ENCODE results near the gene DUS1L.
"Not testable (repeated sequence)": the region's sequence is repeated elsewhere in the genome, so short reads cannot be mapped to it uniquely, and the experiment has no call there.

DUS1L gene

DNA sequence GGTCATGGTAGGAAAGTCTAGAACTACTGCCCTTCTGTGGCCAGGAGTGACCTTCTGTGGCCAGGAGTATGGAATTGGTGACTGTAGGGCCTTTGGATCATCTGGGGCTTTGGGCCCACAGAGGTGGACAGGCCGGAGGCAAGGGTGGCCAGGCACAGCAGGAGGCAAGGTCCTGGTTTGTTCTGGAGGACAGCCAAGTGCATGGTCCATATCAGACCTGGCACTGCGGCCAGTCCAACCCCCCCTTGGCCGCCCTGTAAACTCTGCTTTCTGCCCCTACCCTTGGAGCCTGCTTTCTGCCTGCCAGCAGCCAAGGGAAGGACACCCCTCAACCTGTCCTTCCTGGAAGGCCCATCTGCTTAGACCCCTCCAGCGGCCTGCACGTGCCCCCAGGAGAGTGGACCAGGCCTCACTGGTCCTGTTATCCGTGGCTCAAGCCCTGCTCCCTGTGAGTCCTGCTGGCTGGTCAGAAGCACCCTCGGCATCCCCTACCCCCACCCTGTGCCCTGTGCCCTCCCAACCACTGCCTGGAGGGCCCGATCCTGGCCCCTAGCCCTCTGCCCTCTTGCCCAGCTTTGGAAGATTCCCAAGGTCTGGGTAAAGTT is 25.8 kb downstream of the DUS1L start:
- DNase-seq (ENCODE audit: low read depth) = no peak

DNA sequence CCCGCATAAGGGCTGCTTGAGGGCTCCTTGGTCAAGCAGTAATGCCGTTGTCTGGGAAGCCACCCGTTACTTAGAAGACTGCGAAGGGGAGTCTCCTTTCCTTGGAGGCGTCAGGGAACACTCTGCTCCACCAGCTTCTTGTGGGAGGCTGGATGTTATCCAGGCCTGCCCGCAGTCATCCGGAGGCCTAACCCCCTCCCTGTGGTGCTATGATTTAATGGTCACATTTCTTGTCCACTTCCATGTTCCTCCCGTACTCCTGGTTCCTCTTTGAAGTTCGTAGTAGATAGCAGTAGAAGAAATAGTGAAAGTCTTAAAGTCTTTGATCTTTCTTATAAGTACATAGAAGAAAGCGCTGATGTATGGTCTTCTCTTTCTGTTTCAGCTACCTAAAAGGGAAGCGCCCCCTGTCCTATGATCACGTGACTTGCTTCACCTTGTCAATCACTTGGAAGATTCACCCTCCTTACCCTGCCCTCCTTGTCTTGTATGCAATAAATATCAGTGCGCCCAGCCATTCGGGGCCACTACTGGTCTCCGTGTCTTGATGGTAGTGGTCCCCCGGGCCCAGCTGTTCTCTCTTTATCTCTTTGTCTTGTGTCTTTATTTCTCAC is 26.7 kb downstream of the DUS1L start:
- DNase-seq (ENCODE audit: low read depth) = not testable (repeated sequence)

GRCh38 chr17:82037889-82038195 is 27.8 kb downstream of the DUS1L start:
- no peak for DNase-seq (ENCODE audit: low read depth)

DNA sequence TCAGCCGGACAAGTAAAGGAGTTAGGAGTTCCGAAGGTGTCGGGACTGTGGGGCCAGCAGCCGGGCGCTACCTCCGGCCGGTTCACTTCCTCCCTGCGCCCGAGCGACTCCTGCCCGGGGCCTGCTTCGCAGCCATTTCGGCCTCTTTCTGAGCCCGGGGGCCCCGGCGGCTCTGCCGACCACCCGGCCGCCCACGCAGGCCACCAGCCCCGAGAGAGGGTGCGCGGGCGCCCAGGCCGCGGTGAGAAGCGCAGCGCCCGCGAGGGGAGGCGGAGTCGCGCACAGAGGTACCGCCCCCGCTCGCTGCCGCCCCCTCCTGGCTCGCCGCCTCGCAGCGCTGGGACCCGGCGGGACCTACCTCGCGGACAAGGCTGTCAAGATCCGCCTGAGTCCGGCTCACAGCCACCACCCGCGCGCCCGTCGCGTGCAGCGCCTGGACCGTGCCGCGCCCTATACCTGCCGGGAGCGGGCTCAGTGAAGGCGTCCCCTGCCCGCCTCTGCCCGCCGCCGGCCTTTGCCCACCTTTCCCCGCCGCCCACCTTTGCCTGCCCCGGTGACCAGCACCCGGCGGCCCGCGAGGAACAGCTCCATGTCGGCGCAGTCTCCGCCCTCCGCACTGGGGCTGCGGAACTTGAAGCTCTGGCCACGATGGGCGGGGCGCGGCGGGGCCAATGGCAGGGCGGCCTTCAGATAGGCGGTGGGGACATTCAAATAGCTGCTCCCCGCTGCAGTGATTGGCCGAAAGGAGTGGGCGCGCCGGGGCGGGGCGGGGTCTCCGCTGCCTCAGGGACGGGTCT is 28.3 kb downstream of the DUS1L start, which contains the start of gene DCXR:
Gene DCXR, minus strand, starts transcription at position 606 of the 797 bp plus-strand sequence. Its CDS starts 15 bp downstream, at position 591.
- DNase-seq (ENCODE audit: low read depth) = peak; percentile 55

DNA sequence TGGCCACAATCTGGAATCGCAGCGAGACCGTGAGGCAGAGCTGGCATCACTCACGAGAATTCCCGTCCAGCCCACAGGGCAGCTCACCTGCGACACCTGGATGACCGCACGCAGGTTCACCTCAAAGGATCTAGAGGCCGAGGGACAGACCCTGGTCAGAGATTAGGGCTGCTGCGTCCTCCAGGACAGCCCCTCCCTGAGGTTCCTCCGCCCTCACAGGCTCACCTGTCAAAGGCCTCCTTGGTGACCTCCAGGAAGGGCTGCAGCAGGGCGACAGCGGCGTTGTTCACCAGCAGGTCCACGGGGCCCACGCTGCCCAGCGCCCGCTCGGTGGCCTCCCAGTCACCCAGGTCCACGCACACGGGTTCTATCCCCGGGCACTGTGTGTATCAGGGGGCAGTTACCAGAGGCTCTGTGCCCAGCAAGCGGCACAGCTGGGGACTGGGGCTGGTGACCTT is 28.9 kb downstream of the DUS1L start:
- DNase-seq (ENCODE audit: low read depth) = no peak

- no peak for DNase-seq (ENCODE audit: low read depth)
Observed at GRCh38 chr17:82035956-82036633, 29.5 kb downstream of the DUS1L start.

DNA sequence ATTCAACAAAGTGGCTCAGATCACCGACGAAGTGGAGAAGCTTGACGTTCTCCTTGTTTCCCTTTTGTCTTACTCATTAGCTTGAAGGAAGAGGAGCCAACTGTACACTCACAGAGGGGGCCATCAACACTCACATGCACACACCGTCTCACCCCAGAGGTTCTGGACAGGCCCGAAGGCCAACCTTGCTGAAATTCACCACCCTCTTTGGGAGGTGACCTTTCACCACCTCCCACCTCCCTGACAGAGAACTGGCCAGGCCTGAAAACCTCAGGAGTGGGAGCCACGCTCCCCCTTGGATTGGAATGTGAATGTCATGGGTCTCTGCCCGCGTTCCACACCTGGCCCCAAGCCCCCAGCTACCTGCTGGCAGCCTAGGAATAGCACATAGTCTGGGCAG is 30.1 kb downstream of the DUS1L start:
- no peak for DNase-seq (ENCODE audit: low read depth)

DNA sequence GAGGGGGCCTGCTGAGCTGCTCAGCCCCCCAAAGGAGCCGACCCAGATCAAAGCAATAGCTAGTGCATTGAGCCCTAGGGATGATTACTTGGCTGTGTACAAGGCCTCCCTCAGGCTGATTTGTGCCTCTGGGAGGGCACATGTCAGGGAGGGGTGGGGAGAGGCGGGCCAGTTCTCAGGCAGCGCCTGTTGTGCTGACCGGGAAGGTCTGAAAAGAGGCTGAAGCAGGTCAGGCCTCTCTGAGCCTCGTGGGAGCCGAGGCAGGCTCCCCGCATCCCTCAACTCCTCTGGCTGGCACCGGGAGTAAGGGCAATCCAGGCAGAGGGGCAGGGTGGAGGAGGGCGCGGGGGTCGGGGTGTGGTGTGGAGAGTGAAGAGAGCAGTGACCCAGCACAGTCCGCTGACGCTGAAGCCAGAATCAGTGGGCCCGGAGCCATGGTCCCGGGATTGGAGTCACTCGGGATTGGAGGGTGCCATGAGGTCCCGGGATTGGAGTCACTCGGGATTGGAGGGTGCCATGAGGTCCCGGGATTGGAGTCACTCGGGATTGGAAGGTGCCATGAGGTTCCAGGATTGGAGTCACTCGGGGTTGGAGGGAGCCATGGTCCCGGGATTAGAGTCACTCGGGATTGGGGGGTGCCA is 31.1 kb downstream of the DUS1L start:
- no peak for DNase-seq (ENCODE audit: low read depth)

- no peak for DNase-seq (ENCODE audit: low read depth)
Observed at GRCh38 chr17:82033359-82034085, 32.1 kb downstream of the DUS1L start.

GRCh38 chr17:82031885-82032627 is 33.5 kb downstream of the DUS1L start:
- DNase-seq (ENCODE audit: low read depth) = no peak

DNA sequence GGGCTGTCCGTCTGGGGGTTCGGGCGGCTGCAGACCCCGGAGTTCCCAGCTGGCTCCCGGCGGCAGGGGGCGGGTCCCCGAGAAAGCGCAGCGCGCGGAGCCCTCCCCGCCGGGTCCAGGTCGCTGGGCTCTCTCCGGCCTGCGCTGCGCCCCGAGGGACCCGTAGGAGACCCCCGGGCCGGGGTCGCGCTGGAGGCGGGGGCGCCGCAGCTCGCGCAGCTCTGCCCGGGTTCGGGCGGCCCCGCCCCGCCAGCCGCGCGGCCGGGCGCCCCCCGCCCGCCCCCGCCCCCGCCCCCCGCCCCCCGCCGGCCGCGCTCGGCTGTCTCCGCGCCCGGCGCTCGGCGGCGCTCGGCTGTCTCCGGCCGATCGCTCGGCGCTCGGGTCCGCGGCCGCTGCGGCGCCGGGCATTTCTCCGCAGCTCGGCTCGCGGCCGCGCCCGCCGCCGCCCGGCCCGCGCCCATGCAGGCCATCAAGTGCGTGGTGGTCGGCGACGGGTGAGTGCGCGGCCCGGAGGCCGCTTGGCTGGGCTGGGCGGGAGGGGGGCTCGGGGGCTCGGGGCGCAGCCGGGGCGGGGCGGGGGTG is 34.2 kb downstream of the DUS1L start, which contains the start of gene RAC3:
Gene RAC3, plus strand, starts transcription at position 376 of the 582 bp plus-strand sequence. Its CDS starts 84 bp downstream, at position 460.
- no peak for DNase-seq (ENCODE audit: low read depth)

DNA sequence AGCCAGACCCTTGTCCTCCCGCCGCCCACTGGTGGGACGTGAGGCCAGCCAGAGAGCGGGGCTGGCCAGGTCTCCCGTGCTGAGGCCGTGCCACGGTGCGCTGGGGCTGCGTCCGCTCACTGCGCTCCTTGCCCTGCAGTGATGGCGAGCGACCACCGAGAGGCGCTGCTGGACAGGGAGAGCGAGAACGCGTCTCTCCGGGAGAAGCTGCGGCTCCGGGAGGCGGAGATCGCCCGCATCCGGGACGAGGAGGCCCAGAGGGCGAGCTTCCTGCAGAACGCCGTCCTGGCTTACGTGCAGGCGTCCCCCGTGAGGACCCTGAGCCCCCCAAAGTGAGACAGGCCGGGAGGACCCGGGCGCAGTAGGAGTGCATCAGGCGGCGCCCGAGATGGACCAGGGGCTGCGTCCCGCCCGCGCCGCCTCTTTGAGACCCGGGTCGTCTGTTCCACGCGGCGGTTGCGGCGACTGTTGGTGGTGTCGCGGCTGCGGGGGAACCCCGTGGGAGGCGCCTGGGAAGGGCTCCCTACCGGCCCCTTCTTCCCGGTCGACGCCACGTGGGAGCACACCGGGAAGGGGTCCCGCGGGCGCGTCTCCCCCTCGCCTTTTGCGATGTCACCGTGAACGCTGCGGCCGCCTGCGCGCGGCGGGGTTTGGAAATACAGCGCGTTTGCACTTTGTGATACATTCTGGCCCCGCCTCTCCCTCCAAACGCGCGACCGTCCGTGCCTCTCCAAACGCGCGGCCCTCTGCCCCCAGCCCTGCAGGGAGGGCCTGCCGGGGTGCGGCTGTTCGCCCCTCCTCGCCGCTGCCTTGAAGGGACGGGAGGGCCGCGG is 34.9 kb downstream of the DUS1L start:
- DNase-seq (ENCODE audit: low read depth) = no peak

GRCh38 chr17:82029990-82030469 is 35.6 kb downstream of the DUS1L start:
- no peak for DNase-seq (ENCODE audit: low read depth)

GRCh38 chr17:82029391-82029790 is 36.2 kb downstream of the DUS1L start:
- no peak for DNase-seq (ENCODE audit: low read depth)

GRCh38 chr17:82028966-82029365 is 36.6 kb downstream of the DUS1L start:
- DNase-seq (ENCODE audit: low read depth) = no peak

DNA sequence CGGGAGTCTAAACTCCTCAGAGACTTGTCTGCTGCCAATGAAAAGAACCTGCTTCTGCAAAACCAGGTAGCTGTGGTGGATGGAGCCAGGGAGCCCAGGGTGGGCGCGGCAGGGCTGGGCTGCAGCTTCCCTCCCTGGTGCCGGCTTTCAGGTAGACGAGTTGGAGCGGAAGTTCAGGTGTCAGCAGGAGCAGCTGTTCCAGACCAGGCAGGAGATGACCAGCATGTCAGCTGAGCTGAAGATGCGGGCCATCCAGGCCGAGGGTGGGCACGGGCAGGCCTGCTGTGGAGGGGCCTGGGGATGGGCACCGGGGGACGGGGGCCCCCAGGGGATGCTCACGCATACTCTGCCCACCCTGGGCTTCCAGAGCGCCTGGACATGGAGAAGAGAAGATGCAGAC is 37.4 kb downstream of the DUS1L start:
- DNase-seq (ENCODE audit: low read depth) = no peak

DNA sequence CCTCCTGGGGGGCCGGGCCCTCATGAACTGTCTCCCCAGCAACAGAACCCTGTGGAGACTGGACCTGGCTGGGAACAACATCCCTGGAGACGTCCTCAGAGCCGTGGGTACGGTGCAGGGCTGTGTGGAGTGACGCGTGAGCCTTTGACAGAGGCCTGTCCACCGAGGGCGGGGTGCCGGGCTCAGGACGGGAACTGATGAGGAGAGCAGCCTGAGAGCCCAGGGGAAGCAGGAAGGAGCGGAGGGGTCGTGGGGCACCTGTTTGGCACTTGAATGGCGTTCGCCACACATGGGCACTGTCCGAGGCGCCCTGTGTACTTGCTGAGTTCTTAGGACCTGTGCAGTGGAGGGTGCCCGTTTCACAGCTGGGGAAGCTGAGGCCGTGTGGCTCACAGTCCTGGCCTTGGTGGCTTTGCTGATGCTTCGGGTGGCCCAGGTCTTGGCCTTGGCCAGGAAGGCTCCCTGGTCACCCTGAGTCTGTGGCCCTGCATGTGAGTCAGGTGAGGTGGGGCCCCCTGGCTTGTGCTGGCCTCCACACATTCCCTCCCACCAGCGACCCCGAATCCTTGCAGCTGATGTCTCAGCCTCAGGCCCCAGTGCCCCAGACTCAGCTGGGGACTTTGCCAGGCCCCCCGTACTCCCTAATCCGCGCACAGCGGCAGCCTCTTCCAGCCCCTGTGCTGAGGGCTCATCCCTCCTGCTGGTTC is 40.0 kb downstream of the DUS1L start:
- no peak for DNase-seq (ENCODE audit: low read depth)

GRCh38 chr17:82024859-82025258 is 40.7 kb downstream of the DUS1L start:
- no peak for DNase-seq (ENCODE audit: low read depth)

All from GM04503 (cell line).